H9 (cell line): Measurements from ENCODE around the gene CADPS. TPM values are rescaled to one million over a fixed set of nuclear protein-coding genes. Genes with fewer than 3 reads are reported as not detected.

ENCODE experiments used
- DNase-seq: peaks from one replicate; pipeline ENCODE4 v3.0.0-alpha.2; 2017
- H2AFZ ChIP-seq: one replicate; pipeline ENCODE4 v1.6.1; 2013; ENCODE audit warnings: mild to moderate bottlenecking, low read length, control low read depth, moderate library complexity
- H2AK5ac ChIP-seq: 2 replicates; pipeline ENCODE4 v1.6.1; 2013; ENCODE audit warnings: low read length, control low read depth, mixed read lengths; ENCODE audit not compliant: insufficient read length
- H2BK120ac ChIP-seq: one replicate; pipeline ENCODE4 v1.6.1; 2013; ENCODE audit warnings: low read depth, mild to moderate bottlenecking, low read length, control low read depth, inconsistent platforms; ENCODE audit not compliant: poor library complexity, severe bottlenecking
- H2BK12ac ChIP-seq: 2 replicates; pipeline ENCODE4 v1.6.1; 2013; ENCODE audit warnings: low read length, control low read depth, mixed read lengths, low read depth; ENCODE audit not compliant: insufficient read length
- H2BK15ac ChIP-seq: 2 replicates; pipeline ENCODE4 v1.6.1; 2013; ENCODE audit warnings: low read depth, low read length, control low read depth
- H2BK20ac ChIP-seq: one replicate; pipeline ENCODE4 v1.6.1; 2013; ENCODE audit warnings: low read depth, mild to moderate bottlenecking, low read length, control low read depth, inconsistent platforms; ENCODE audit not compliant: poor library complexity, severe bottlenecking
- H2BK5ac ChIP-seq: 2 replicates; pipeline ENCODE4 v1.6.1; 2013; ENCODE audit warnings: low read length, control low read depth, mixed read lengths; ENCODE audit not compliant: insufficient read length
- H3K14ac ChIP-seq: 2 replicates; pipeline ENCODE4 v1.6.1; 2013; ENCODE audit warnings: low read length, control low read depth; ENCODE audit not compliant: insufficient read depth
- H3K18ac ChIP-seq: 2 replicates; pipeline ENCODE4 v1.6.1; 2013; ENCODE audit warnings: low read depth, mild to moderate bottlenecking, mixed read lengths, low read length, control low read depth; ENCODE audit not compliant: insufficient read length
- H3K23ac ChIP-seq: 2 replicates; pipeline ENCODE4 v1.6.1; 2013; ENCODE audit warnings: low read length, control low read depth, mixed read lengths, low read depth; ENCODE audit not compliant: insufficient read length
- H3K23me2 ChIP-seq: 2 replicates; pipeline ENCODE4 v1.6.1; 2013; ENCODE audit warnings: low read depth, mild to moderate bottlenecking, mixed read lengths, low read length, control low read depth; ENCODE audit not compliant: insufficient read length, poor library complexity, severe bottlenecking
- H3K27ac ChIP-seq: 2 replicates; pipeline ENCODE4 v1.5.1; 2013; ENCODE audit warnings: low read length, control low read depth, mixed read lengths, low read depth; ENCODE audit not compliant: insufficient read length
- H3K27me3 ChIP-seq: 2 replicates; pipeline ENCODE4 v1.6.1; 2013; ENCODE audit warnings: low read length, control low read depth, inconsistent platforms; ENCODE audit not compliant: insufficient read depth
- H3K4ac ChIP-seq: 2 replicates; pipeline ENCODE4 v1.6.1; 2013; ENCODE audit warnings: low read depth, mild to moderate bottlenecking, control low read depth, inconsistent platforms, low read length, moderate library complexity
- H3K4me1 ChIP-seq: 2 replicates; pipeline ENCODE4 v1.6.1; 2013; ENCODE audit warnings: low read length, control low read depth, inconsistent platforms; ENCODE audit not compliant: insufficient read depth
- H3K4me2 ChIP-seq: 2 replicates; pipeline ENCODE4 v1.6.1; 2013; ENCODE audit warnings: low read length, control low read depth, mixed read lengths; ENCODE audit not compliant: insufficient read length, insufficient read depth
- H3K56ac ChIP-seq: 2 replicates; pipeline ENCODE4 v1.6.1; 2013; ENCODE audit warnings: low read depth, mild to moderate bottlenecking, mixed read lengths, low read length, control low read depth; ENCODE audit not compliant: insufficient read length
- H3K79me1 ChIP-seq: 2 replicates; pipeline ENCODE4 v1.6.1; 2013; ENCODE audit warnings: low read depth, mild to moderate bottlenecking, moderate library complexity, low read length, control low read depth, inconsistent platforms; ENCODE audit not compliant: insufficient read depth, poor library complexity, severe bottlenecking
- H3K79me2 ChIP-seq: 2 replicates; pipeline ENCODE4 v1.6.1; 2013; ENCODE audit warnings: low read length, control low read depth, inconsistent platforms; ENCODE audit not compliant: insufficient read depth
- H3K9ac ChIP-seq: 2 replicates; pipeline ENCODE4 v1.6.1; 2013; ENCODE audit warnings: low read length, control low read depth, mixed read lengths; ENCODE audit not compliant: insufficient read length; ENCODE audit errors: extremely low read depth
- H3K9me3 ChIP-seq: one replicate; pipeline ENCODE4 v1.6.1; 2013; ENCODE audit warnings: low read depth, low read length, inconsistent platforms; ENCODE audit not compliant: control insufficient read depth
- H3T11ph ChIP-seq: one replicate; pipeline ENCODE4 v1.6.1; 2013; ENCODE audit warnings: mild to moderate bottlenecking, low read length, control low read depth, inconsistent platforms
- H4K20me1 ChIP-seq: one replicate; pipeline ENCODE4 v1.6.1; 2013; ENCODE audit not compliant: control insufficient read depth, insufficient read length, insufficient read depth
- H4K5ac ChIP-seq: 2 replicates; pipeline ENCODE4 v1.6.1; 2013; ENCODE audit warnings: low read depth, mild to moderate bottlenecking, mixed read lengths, low read length, control low read depth; ENCODE audit not compliant: insufficient read length
- H4K8ac ChIP-seq: replicated peaks from 2 replicates; pipeline ENCODE4 v1.6.1; 2013; ENCODE audit warnings: low read length, control low read depth, mixed read lengths, low read depth; ENCODE audit not compliant: insufficient read length
- H4K91ac ChIP-seq: 2 replicates; pipeline ENCODE4 v1.6.1; 2013; ENCODE audit warnings: low read depth, mild to moderate bottlenecking, moderate library complexity, mixed read lengths, low read length, control low read depth; ENCODE audit not compliant: insufficient read length
- H3K27ac Mint-ChIP-seq, 3 experiments: 2 replicates in 2 of 3; 3 replicates in 1 of 3; pipeline ENCODE4 v1.8.0; 2020 to 2021; ENCODE audit warnings: mixed read lengths in 3 of 3, mild to moderate bottlenecking in 1 of 3, moderate library complexity in 1 of 3
- H3K27me3 Mint-ChIP-seq: 2 replicates; pipeline ENCODE4 v1.8.0; 2021; ENCODE audit warnings: low read depth, mild to moderate bottlenecking, moderate library complexity, mixed read lengths
- H3K36me3 Mint-ChIP-seq, 3 experiments: 2 replicates in 2 of 3; 3 replicates in 1 of 3; pipeline ENCODE4 v1.8.0; 2020 to 2021; ENCODE audit warnings: low read depth in 3 of 3, mixed read lengths in 3 of 3; ENCODE audit not compliant: insufficient read depth in 1 of 3
- H3K4me1 Mint-ChIP-seq, 2 experiments: 2 replicates each; pipeline ENCODE4 v1.8.0; 2020; ENCODE audit warnings: mixed read lengths in 2 of 2
- H3K4me3 Mint-ChIP-seq, 2 experiments: 2 replicates in 1 of 2; 3 replicates in 1 of 2; pipeline ENCODE4 v1.8.0; 2020 to 2021; ENCODE audit warnings: mild to moderate bottlenecking in 2 of 2, mixed read lengths in 2 of 2, moderate library complexity in 1 of 2
- H3K9me3 Mint-ChIP-seq, 2 experiments: 2 replicates in 1 of 2; 3 replicates in 1 of 2; pipeline ENCODE4 v1.8.0; 2020; ENCODE audit warnings: mild to moderate bottlenecking in 2 of 2, mixed read lengths in 2 of 2, moderate library complexity in 1 of 2
- CTCF ChIP-seq: fragments of 200-600 bp; sonication (generic); conservative IDR thresholded peaks from 3 replicates; pipeline ENCODE4 v1.8.0; 2021; ENCODE audit warnings: antibody characterized with exemption, mild to moderate bottlenecking
- WGBS: extraction: QIAGEN DNeasy Blood & Tissue Kit; methylation state at CpG from one replicate; pipeline ENCODE4 v1.1.7; 2013; ENCODE audit warnings: missing lambda C conversion rate, low lambda C conversion rate, mixed read lengths; ENCODE audit not compliant: insufficient read length; ENCODE audit errors: extremely low coverage; 5-methylcytosine and 5-hydroxymethylcytosine counted together
- total RNA-seq: library from RNA; stranded (reverse); gene quantifications from 2 replicates; pipeline ENCODE4 v1.2.1, GENCODE V29; 2021

Gene CADPS
- total RNA-seq, 1 experiment from 2014 or later, result 6.6 TPM

GRCh38 chr3:62559831-62560445 lies 315.3 kb downstream of the CADPS start:
- no peak overlapping the region for H4K5ac ChIP-seq
- H4K20me1 ChIP-seq, result no peaks in the 10 kb centered on the region
- no peaks in the 10 kb centered on the region for H3K9me3 ChIP-seq
- H3K4me3 Mint-ChIP-seq, result no peak overlapping the region
- H3K18ac ChIP-seq, result no peak overlapping the region
- H3K9ac ChIP-seq, result no peak overlapping the region
- no peak overlapping the region for H4K91ac ChIP-seq
- peaks cover 18 to 24% of the 10 kb centered on the region in 2 experiments for H3K4me1 Mint-ChIP-seq
- H3K4me2 ChIP-seq, result no peak overlapping the region
- no peak overlapping the region for H3K27ac ChIP-seq
- no peak for DNase-seq
- no peaks in the 10 kb centered on the region for H3K36me3 Mint-ChIP-seq
- H3K9me3 Mint-ChIP-seq, result no peaks in the 10 kb centered on the region
- no peak overlapping the region for H3K14ac ChIP-seq
- H2AK5ac ChIP-seq, result no peak overlapping the region
- WGBS, result no CpG with 5 or more reads among the region's 2 CpGs
- H3K27ac Mint-ChIP-seq, result no peak overlapping the region
- H3K27me3 Mint-ChIP-seq, result peaks cover 6% of the 10 kb centered on the region
- no peak overlapping the region for H3K56ac ChIP-seq
- 0 out of 2 replicates have a peak, but pooled peaks cover 5% of the 10 kb centered on the region for H3K4me1 ChIP-seq
- H4K8ac ChIP-seq, result no peak overlapping the region
- no peak overlapping the region for H2BK20ac ChIP-seq
- H2BK12ac ChIP-seq, result no peak overlapping the region
- H2BK120ac ChIP-seq, result no peak overlapping the region
- no peaks in the 10 kb centered on the region for H3K23me2 ChIP-seq
- H3K23ac ChIP-seq, result no peak overlapping the region
- no peak overlapping the region for H2BK5ac ChIP-seq
- peak; percentile 72 for TF ChIP-seq CTCF
- H2AFZ ChIP-seq, result no peak overlapping the region
- H3K79me1 ChIP-seq, result no peaks in the 10 kb centered on the region
- no peak overlapping the region for H3K4ac ChIP-seq
- H3T11ph ChIP-seq, result no peak overlapping the region
- no peak overlapping the region for H2BK15ac ChIP-seq
- no peaks in the 10 kb centered on the region for H3K27me3 ChIP-seq
- H3K79me2 ChIP-seq, result no peaks in the 10 kb centered on the region
